Mesendoderm (in vitro differentiated cells): ENCODE results near the gene ARMH2. TPM values are rescaled to one million over a fixed set of nuclear protein-coding genes. Genes with fewer than 3 reads are reported as not detected.
A peak's percentile ranks its signal among the peaks of the same experiment; 100 is the strongest.

Source experiments
- DNase-seq: peaks from one replicate; pipeline ENCODE4 v3.0.0; 2013
- H2AK5ac ChIP-seq: 2 replicates; pipeline ENCODE4 v1.6.1; 2013; ENCODE audit warnings: low read length, inconsistent platforms
- H2BK120ac ChIP-seq: 2 replicates; pipeline ENCODE4 v1.6.1; 2013; ENCODE audit warnings: low read depth, mild to moderate bottlenecking, low read length, moderate library complexity, mixed read lengths
- H2BK15ac ChIP-seq: replicated peaks from 2 replicates; pipeline ENCODE4 v1.6.1; 2013; ENCODE audit warnings: low read depth, mild to moderate bottlenecking, moderate library complexity
- H2BK5ac ChIP-seq: 2 replicates; pipeline ENCODE4 v1.6.1; 2013; ENCODE audit warnings: low read length, inconsistent platforms
- H3K18ac ChIP-seq: 2 replicates; pipeline ENCODE4 v1.6.1; 2013; ENCODE audit warnings: mild to moderate bottlenecking, low read length, mixed read lengths
- H3K23ac ChIP-seq: one replicate; pipeline ENCODE4 v1.6.1; 2013; ENCODE audit warnings: low read length
- H3K27ac ChIP-seq: 2 replicates; pipeline ENCODE4 v1.5.1; 2013; ENCODE audit warnings: low read depth, mild to moderate bottlenecking, inconsistent platforms, low read length, moderate library complexity
- H3K27me3 ChIP-seq: 2 replicates; pipeline ENCODE4 v1.6.1; 2013; ENCODE audit warnings: low read length, control low read depth, mild to moderate bottlenecking, inconsistent platforms; ENCODE audit not compliant: insufficient read depth, poor library complexity
- H3K36me3 ChIP-seq: 2 replicates; pipeline ENCODE4 v1.6.1; 2013; ENCODE audit warnings: low read length, inconsistent platforms; ENCODE audit not compliant: control insufficient read depth, insufficient read depth
- H3K4ac ChIP-seq: one replicate; pipeline ENCODE4 v1.6.1; 2013; ENCODE audit warnings: low read depth, mild to moderate bottlenecking, low read length, moderate library complexity
- H3K4me1 ChIP-seq: 2 replicates; pipeline ENCODE4 v1.6.1; 2013; ENCODE audit warnings: low read depth, low read length, inconsistent platforms; ENCODE audit not compliant: control insufficient read depth
- H3K4me2 ChIP-seq: 2 replicates; pipeline ENCODE4 v1.6.1; 2013; ENCODE audit warnings: low read length
- H3K4me3 ChIP-seq: 2 replicates; pipeline ENCODE4 v1.5.1; 2013; ENCODE audit warnings: mild to moderate bottlenecking, low read length
- H3K56ac ChIP-seq: one replicate; pipeline ENCODE4 v1.6.1; 2013; ENCODE audit warnings: low read length
- H3K79me1 ChIP-seq: 2 replicates; pipeline ENCODE4 v1.6.1; 2013; ENCODE audit warnings: low read length, inconsistent platforms
- H3K79me2 ChIP-seq: 2 replicates; pipeline ENCODE4 v1.6.1; 2013; ENCODE audit warnings: mild to moderate bottlenecking, low read length; ENCODE audit not compliant: control insufficient read depth, insufficient read depth
- H3K9ac ChIP-seq: 2 replicates; pipeline ENCODE4 v1.6.1; 2013; ENCODE audit warnings: low read length, inconsistent platforms
- H4K5ac ChIP-seq: one replicate; pipeline ENCODE4 v1.6.1; 2013; ENCODE audit warnings: low read length
- H4K8ac ChIP-seq: one replicate; pipeline ENCODE4 v1.6.1; 2013; ENCODE audit warnings: low read depth, mild to moderate bottlenecking, control low read depth, low read length, moderate library complexity
- WGBS: extraction: QIAGEN DNeasy Blood & Tissue Kit; methylation state at CpG from one replicate; pipeline ENCODE4 v1.1.7; 2013; ENCODE audit warnings: low lambda C conversion rate, missing lambda C conversion rate; ENCODE audit not compliant: insufficient coverage; ENCODE audit errors: extremely low coverage; 5-methylcytosine and 5-hydroxymethylcytosine counted together
- polyA plus RNA-seq, 2 experiments: library from polyadenylated mRNA; stranded (reverse); fragments of 200-250 nt; gene quantifications; one replicate each; pipeline ENCODE4 v1.2.3, GENCODE V29; 2013

ARMH2 gene
- not detected for polyA plus RNA-seq (2013, experiment 1 of 2)
- not detected for polyA plus RNA-seq (2013, experiment 2 of 2)

DNA sequence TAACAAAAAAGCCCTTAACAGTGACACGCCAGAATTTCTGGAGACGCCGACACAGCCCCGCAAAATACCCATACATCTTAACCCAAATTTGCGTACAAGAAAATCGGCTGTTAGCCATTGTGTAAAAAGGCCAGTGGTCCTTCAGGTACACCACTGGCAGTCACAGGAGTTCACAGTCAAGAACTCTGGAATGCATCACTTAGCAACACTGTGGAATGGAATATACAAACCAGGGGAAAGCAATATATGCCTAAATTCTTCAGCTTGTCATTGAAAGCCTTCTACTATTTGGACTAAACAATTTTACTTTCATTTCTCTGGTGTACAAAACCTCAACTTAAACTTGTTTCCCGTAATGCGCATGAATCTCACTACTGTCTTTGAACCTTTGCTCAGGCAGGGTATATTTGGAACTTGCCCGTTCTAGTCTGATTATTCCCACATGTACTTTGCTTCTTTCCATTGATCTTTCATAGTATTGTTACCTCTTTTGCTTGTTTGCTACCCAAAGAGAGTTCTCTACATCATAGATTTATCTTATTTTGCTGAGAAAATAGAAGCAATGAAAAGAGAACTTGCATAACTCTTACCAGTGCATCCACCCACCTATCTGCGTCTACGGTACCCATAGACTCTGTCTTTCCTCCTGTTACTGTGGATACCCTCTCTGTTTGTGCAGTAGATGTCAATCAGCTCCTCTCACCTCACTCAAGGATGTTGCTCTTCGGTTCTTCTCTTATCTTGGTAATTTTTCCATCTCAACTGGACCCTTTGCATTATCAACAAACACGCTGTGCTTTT is at the start of gene ARMH2:
TSS of gene ARMH2 (minus strand) at position 178 of the 801 bp plus-strand sequence. CDS start at position 118, 60 bp downstream.
- Histone ChIP-seq H3K4ac (no peak within 1 kb of the TSS), H2BK120ac (no peak within 1 kb of the TSS), H3K4me1 (no peaks in the 10 kb centered on the region), H3K23ac (no peak within 1 kb of the TSS), H3K9ac (no peak within 1 kb of the TSS), H3K79me2 (no peaks in the 10 kb centered on the region), H3K56ac (no peak within 1 kb of the TSS), H3K27me3 (no peaks in the 10 kb centered on the region), H4K8ac (no peak within 1 kb of the TSS), H3K4me2 (no peak within 1 kb of the TSS), H3K4me3 (no peak within 1 kb of the TSS), H2BK15ac (no peak within 1 kb of the TSS), H4K5ac (no peak within 1 kb of the TSS), H2AK5ac (no peak within 1 kb of the TSS), H2BK5ac (no peak within 1 kb of the TSS), H3K27ac (no peak within 1 kb of the TSS), H3K18ac (no peak within 1 kb of the TSS), H3K79me1 (no peaks in the 10 kb centered on the region), H3K36me3 (no peaks in the 10 kb centered on the region)
- DNase-seq: peak; percentile 29
- no CpG with 5 or more reads among the region's 13 CpGs for WGBS

- Histone ChIP-seq H2BK15ac (no peak overlapping the region), H3K4me1 (no peaks in the 10 kb centered on the region), H3K18ac (no peak overlapping the region), H3K4me3 (no peak overlapping the region), H3K9ac (no peak overlapping the region), H3K27ac (no peak overlapping the region), H3K4me2 (no peak overlapping the region), H3K79me1 (no peaks in the 10 kb centered on the region), H2AK5ac (no peak overlapping the region), H3K27me3 (no peaks in the 10 kb centered on the region), H2BK5ac (no peak overlapping the region), H2BK120ac (no peak overlapping the region), H3K4ac (no peak overlapping the region), H3K23ac (no peak overlapping the region), H3K79me2 (no peaks in the 10 kb centered on the region), H3K36me3 (no peaks in the 10 kb centered on the region), H4K5ac (no peak overlapping the region), H4K8ac (no peak overlapping the region), H3K56ac (no peak overlapping the region)
- DNase-seq: no peak
- WGBS: no CpG with 5 or more reads among the region's 4 CpGs
Observed at GRCh38 chr6:24848461-24848860, 49.7 kb upstream of the ARMH2 start.

- no peak overlapping the region for H3K23ac ChIP-seq
- H3K56ac ChIP-seq: no peak overlapping the region
- no peak overlapping the region for H3K4me3 ChIP-seq
- H3K79me1 ChIP-seq: no peaks in the 10 kb centered on the region
- no peak overlapping the region for H2BK5ac ChIP-seq
- H4K8ac ChIP-seq: no peak overlapping the region
- no peak overlapping the region for H4K5ac ChIP-seq
- DNase-seq: no peak
- H3K4me1 ChIP-seq: no peaks in the 10 kb centered on the region
- no peak overlapping the region for H2BK120ac ChIP-seq
- WGBS: no CpG with 5 or more reads among the region's 7 CpGs
- no peak overlapping the region for H3K27ac ChIP-seq
- no peak overlapping the region for H3K4me2 ChIP-seq
- no peak overlapping the region for H2BK15ac ChIP-seq
- no peak overlapping the region for H3K9ac ChIP-seq
- H3K36me3 ChIP-seq: no peaks in the 10 kb centered on the region
- H3K27me3 ChIP-seq: no peaks in the 10 kb centered on the region
- H2AK5ac ChIP-seq: no peak overlapping the region
- no peaks in the 10 kb centered on the region for H3K79me2 ChIP-seq
- no peak overlapping the region for H3K4ac ChIP-seq
- H3K18ac ChIP-seq: no peak overlapping the region
Observed at GRCh38 chr6:24847402-24847801, 48.7 kb upstream of the ARMH2 start.

DNA sequence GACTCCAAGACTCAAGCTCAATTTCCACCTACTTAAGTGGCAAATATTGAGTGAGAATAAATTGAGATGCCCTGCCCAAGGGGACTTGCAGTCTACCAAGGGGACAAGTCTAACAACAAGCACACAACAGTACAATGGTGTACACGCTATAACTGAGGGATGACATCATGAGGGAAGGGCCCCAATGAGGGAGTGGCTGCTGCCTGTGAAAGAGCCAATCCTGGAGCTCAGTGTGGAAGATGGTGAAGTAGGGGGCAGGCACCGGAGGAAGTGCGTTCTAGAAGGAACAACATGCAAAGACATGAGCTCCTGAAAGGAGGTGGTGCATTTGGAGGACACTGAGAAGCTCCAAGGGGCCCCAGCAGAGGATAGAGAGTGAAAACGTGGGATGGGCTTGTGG is 46.9 kb upstream of the ARMH2 start:
- Histone ChIP-seq H4K8ac (no peak overlapping the region), H3K36me3 (no peaks in the 10 kb centered on the region)

DNA sequence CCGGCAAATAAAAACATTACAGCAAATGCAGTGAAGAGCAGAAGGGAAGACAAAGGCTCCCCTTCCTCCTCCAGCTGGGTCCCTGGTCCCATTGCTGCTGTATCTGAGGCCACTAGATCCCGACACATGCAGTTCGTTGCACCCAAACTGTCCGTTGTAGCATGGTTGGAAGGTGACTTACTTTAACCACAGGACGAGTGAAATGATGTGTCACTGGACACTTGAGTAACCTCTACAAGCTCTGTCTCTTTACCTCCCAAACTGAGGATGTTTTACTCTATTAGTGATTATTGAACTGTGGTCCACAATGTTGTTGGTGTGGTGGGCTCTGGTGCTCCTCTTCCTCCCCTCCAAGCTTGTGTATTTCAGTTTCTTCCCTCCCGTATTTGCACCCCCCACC is 46.2 kb upstream of the ARMH2 start:
- Histone ChIP-seq H3K4me3 (no peak overlapping the region), H3K4ac (no peak overlapping the region), H3K4me1 (no peaks in the 10 kb centered on the region), H3K23ac (no peak overlapping the region), H2BK120ac (no peak overlapping the region), H3K27ac (no peak overlapping the region), H2AK5ac (no peak overlapping the region), H3K56ac (no peak overlapping the region), H4K5ac (no peak overlapping the region), H3K79me2 (no peaks in the 10 kb centered on the region), H3K18ac (no peak overlapping the region), H2BK15ac (no peak overlapping the region), H3K9ac (no peak overlapping the region), H3K36me3 (no peaks in the 10 kb centered on the region), H2BK5ac (no peak overlapping the region), H3K4me2 (no peak overlapping the region), H3K27me3 (no peaks in the 10 kb centered on the region), H3K79me1 (no peaks in the 10 kb centered on the region), H4K8ac (no peak overlapping the region)
- DNase-seq: no peak
- no CpG with 5 or more reads among the region's 6 CpGs for WGBS

More for the DNA sequence above, 46.9 kb upstream of the ARMH2 start:
- no peak overlapping the region for H3K9ac ChIP-seq
- no peak overlapping the region for H3K4ac ChIP-seq
- no peak overlapping the region for H3K4me3 ChIP-seq
- DNase-seq: no peak
- no peaks in the 10 kb centered on the region for H3K79me1 ChIP-seq
- H3K23ac ChIP-seq: no peak overlapping the region
- H3K27ac ChIP-seq: no peak overlapping the region
- H2BK5ac ChIP-seq: no peak overlapping the region
- no peaks in the 10 kb centered on the region for H3K79me2 ChIP-seq
- no peak overlapping the region for H3K56ac ChIP-seq
- no peak overlapping the region for H3K4me2 ChIP-seq
- H2BK120ac ChIP-seq: no peak overlapping the region
- no peak overlapping the region for H2BK15ac ChIP-seq
- no peak overlapping the region for H3K18ac ChIP-seq
- no peak overlapping the region for H2AK5ac ChIP-seq
- H4K5ac ChIP-seq: no peak overlapping the region
- no peaks in the 10 kb centered on the region for H3K27me3 ChIP-seq
- H3K4me1 ChIP-seq: no peaks in the 10 kb centered on the region
- WGBS: no CpG with 5 or more reads among the region's 4 CpGs

DNA sequence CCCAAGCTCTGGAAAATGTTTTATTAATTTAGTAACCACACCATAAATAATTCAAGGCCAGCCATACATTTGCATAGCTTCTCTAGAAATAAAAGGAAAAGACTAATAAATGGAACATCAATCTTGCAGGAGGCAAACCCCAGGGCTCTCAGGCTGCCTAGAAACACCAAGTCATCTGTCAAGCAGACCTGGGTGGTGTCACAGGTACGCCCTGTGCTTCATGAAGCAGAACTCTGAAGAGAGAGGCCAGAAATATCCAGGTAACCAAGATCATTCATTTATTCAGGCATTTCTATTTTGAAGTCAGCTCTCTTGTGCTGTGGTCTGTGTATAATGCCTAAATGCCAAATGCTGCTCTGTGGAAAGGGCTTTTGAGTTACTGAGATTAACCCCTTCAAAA is 45.3 kb upstream of the ARMH2 start:
- H3K23ac ChIP-seq: no peak overlapping the region
- no peaks in the 10 kb centered on the region for H3K79me1 ChIP-seq
- H3K9ac ChIP-seq: no peak overlapping the region
- H2BK5ac ChIP-seq: no peak overlapping the region
- no peak overlapping the region for H3K4me3 ChIP-seq
- H4K8ac ChIP-seq: no peak overlapping the region
- no peaks in the 10 kb centered on the region for H3K79me2 ChIP-seq
- no peak overlapping the region for H2AK5ac ChIP-seq
- no peaks in the 10 kb centered on the region for H3K36me3 ChIP-seq
- no peak overlapping the region for H3K4me2 ChIP-seq
- H3K27me3 ChIP-seq: no peaks in the 10 kb centered on the region
- H3K27ac ChIP-seq: no peak overlapping the region
- no CpG with 5 or more reads among the region's 1 CpG for WGBS
- no peak overlapping the region for H2BK120ac ChIP-seq
- no peak overlapping the region for H4K5ac ChIP-seq
- no peak overlapping the region for H3K18ac ChIP-seq
- no peak overlapping the region for H2BK15ac ChIP-seq
- H3K56ac ChIP-seq: no peak overlapping the region
- H3K4ac ChIP-seq: no peak overlapping the region
- no peaks in the 10 kb centered on the region for H3K4me1 ChIP-seq
- DNase-seq: no peak
